Stimulated activated CD4-positive, alpha-beta T cell treated with anti-CD3 and anti-CD28 coated beads, Interleukin-4, amount 100 ng/mL, for 48 hours (primary cell): ENCODE data around the gene CCNB3.
A peak's percentile ranks its signal among the peaks of the same experiment; 100 is the strongest.
"Not testable (repeated sequence)": the region's sequence is repeated elsewhere in the genome, so short reads cannot be mapped to it uniquely, and the experiment has no call there.

ENCODE experiments used
- DNase-seq, 2 donors: peaks; one replicate each; pipeline ENCODE4 v3.0.0-alpha.2; 2020; ENCODE audit warnings: low read depth in 2 of 2

Gene CCNB3, protein sequence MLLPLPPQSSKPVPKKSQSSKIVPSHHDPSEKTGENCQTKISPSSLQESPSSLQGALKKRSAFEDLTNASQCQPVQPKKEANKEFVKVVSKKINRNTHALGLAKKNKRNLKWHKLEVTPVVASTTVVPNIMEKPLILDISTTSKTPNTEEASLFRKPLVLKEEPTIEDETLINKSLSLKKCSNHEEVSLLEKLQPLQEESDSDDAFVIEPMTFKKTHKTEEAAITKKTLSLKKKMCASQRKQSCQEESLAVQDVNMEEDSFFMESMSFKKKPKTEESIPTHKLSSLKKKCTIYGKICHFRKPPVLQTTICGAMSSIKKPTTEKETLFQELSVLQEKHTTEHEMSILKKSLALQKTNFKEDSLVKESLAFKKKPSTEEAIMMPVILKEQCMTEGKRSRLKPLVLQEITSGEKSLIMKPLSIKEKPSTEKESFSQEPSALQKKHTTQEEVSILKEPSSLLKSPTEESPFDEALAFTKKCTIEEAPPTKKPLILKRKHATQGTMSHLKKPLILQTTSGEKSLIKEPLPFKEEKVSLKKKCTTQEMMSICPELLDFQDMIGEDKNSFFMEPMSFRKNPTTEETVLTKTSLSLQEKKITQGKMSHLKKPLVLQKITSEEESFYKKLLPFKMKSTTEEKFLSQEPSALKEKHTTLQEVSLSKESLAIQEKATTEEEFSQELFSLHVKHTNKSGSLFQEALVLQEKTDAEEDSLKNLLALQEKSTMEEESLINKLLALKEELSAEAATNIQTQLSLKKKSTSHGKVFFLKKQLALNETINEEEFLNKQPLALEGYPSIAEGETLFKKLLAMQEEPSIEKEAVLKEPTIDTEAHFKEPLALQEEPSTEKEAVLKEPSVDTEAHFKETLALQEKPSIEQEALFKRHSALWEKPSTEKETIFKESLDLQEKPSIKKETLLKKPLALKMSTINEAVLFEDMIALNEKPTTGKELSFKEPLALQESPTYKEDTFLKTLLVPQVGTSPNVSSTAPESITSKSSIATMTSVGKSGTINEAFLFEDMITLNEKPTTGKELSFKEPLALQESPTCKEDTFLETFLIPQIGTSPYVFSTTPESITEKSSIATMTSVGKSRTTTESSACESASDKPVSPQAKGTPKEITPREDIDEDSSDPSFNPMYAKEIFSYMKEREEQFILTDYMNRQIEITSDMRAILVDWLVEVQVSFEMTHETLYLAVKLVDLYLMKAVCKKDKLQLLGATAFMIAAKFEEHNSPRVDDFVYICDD (N-terminal part only)

DNA sequence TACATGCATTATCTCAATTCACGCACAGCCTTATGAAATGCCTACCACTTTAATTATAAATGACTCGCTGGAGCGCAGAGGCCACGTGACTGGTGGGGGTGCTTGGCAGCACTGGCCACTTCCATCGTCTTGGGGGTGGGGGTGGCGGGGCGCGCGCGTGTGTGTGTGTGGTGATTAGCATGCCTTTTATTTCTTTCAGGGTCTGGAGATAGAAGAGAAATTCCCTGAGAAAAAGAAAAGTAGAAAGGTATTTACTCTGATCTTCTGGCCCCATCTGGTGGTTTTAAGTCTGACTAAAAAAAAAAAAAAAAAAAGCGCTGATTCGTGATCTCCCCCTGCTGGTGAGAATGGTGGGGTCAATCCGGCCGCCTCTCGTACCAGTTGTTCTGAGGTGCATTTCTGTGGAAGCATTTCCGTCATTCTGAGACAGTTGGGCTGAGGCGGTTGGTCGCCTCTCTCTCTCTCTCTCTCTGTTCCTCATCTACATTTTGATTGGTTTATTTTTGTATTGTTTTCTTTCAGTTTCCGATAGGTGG, at the start of gene CCNB3:
TSS of gene CCNB3 (plus strand) at position 402 of the 536 bp plus-strand sequence. CDS start 80,399 bp downstream, outside the sequence.
- peak; percentile 48 to 58 for DNase-seq

DNA sequence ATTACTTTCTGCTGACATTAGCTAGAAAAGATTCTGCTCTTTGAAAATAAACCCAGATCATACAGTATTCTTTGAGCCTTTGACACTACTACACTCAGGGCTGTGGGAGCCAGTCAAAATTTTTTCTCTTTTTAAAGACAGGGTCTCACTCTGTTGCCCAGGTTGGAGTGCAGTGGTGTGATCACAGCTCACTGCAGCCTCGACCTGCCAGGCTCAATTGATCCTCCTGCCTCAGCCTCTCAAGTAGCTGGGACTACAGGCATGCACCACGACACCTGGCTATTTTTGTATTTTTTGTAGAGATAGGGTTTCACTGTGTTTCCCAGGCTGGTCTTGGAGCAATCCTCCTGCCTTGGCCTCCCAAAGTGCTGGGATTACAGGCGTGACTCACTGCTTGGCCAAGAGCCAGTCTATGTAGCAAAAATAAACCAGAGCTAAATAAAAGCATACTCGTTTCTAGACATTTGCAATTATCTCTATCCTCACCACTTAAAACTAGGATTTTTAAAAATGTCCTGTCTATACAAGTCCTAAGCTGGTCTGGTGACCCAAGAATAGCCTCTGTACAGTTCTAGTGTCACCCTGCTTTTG, 46.9 kb upstream of the CCNB3 start:
- DNase-seq, result no peak

DNA sequence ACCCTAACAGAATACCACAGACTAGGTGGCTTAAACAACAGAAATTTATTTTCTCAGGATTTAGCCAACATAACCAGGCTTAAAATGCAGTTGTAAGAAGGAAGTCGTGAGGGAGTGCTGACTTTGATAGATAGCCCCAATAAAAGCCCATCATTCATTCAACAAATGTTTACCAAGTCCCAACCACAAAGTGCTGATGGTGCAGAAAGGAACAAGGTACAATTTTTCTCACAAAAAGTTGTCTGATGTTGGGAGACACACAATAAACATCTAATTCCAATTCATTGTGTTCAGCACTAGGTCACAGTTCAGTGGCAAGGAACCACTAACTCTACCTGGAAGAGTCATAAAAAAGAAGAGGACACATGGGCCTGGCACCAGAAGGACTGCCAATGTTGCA, 46.0 kb upstream of the CCNB3 start:
- DNase-seq, result no peak

DNA sequence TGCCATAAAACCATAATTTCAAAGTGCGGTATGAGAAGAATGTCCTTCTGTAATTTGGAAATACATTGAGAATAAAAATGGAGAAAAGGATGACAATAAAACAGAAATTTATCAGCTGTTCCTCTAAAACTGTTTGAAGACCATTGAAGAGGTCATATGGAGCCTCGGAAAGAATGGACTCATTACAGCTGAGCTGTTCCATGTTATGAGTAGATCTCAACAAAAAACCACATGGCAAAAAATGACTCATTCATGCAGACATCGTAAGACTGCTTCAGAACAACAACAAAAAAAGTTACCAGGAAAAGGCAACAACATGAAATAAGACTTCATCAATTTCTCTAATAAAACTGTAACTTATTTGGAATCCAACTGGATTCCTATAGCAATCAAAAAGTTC, 43.4 kb upstream of the CCNB3 start:
- no peak for DNase-seq

DNA sequence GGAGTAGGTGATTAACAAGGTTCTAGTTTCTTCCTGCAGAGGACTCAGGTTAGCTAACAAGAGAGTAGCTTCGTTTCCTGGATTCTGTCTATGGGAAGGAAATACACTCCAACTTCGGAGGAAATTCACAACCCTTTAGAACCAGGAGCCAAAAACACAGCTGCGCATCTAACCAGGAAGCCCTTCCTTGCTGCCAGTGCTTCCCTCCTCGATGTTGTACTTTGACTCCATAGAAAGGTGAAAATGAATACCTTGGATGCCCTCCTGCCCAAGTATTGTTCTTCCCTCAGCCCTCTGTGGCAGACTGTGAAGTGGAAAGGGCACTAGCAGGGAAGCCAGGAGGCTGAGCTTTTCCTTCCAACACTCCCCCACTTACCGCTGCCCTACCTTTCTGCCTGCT, 38.8 kb upstream of the CCNB3 start:
- no peak for DNase-seq

DNA sequence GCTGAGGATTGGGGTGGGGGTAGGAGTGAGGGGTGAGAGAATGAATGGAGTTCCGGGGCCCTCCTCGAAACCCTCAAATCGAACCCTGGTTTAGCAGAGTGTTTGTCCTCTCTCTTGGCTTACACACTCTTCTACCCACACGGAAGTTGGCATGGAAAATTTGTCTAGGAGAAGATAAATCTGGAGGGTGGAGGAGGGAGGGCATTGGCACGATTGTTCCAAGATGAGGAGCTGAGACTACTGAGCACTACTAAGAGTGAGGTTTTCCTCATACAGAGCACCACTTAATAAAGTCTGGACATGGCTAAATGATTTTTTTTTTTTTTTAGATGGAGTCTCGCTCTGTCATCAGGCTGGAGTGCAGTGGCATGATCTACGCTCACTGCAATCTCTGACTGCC, 37.2 kb upstream of the CCNB3 start:
- no peak for DNase-seq

DNA sequence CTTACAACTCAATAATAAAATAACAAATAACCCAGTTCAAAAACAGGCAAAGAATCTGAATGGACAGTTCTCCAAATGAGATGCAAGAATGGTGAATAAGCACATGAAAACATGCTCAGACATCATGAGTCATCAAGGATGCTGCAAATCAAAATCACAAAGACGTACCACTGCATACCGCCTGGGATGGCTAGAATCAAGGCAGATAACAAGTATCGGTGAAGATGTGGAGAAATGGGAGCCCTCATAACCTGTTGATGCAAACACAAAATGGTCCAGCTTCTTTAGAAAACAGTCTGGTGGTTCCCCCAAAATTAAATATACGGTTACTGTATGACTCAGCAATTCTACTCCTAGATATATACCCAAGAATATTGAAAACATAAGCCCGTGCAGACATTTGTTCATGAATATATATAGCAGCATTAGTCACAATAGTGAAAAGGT, 36.3 kb upstream of the CCNB3 start:
- DNase-seq, result no peak

DNA sequence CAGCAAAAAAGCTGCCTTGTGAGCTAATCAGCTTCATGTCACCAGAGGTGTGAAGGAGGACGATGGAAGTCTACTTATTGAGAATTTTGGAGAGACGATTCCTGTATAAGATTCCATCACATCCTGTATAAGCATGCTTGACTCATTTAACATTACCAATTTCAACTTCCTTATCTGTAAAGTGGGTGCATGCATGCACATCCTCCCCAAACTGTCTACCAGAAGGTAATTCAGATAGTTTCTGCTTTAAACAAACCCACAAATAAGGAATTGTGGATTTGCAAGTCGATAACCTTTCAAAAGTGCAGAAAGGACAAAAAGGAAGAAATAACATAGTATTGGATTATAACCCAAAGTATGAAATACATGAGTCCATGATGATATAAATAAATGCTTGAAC, 34.8 kb upstream of the CCNB3 start:
- DNase-seq, result no peak

DNA sequence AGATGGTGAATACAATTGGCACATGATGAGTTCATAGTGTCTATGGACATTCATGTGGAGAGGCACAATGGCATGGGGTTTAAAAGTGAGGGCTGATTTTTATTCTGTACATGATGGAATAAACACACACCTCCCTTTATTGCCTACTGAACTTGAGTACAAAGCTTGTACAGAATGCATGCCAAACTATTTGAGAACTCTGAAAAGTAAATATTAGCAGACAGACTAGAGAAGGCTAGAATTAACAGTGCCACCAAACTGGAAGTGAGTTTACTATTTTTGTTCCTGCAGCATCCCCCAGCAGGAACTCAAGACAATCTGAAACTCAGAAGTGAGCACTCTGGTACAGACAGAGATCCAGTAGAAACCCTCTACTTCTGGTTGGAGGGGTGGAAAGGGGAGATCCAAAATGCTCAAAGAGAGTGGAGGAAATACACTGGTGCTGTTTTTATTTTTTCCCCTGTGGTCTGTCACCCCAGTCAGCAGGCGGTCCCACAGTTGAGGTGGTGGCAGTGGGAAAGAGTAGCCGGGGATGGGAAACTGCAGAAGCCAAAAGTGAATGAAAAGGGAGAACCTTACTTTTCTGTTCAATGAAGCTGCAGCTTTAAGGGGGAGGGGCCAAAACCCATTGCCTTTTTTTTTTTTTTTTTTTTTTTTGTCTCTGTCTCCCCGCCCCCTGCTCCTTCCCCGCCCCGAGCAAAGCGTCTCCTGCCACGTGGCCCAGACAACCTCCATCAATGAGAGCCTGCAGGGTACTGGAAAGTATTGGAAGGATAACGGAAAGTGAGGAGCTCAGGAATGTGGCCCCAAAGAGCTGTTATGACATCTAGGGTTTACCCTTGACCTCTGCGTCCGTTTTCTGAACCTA, 24.3 kb upstream of the CCNB3 start:
- no peak for DNase-seq

DNA sequence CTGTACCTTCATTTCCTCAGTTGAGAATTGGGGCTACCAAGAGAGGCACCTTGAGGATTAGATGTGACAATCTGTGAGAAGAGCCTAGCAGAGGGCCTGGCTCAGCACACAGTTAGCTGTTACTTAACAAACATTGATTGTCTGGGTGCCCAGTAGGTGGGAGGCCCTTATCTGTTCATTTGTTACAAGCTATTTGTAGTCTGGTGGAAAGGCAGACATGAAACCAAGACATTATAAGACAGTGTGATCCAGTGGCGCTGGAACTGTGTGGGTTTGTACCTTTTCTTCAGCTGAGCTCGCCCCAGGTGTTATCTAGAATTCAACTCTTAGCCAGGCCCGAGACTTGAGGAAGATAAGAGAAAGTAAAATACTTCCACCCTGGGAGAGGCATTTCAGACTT, 20.7 kb upstream of the CCNB3 start:
- no peak for DNase-seq

DNA sequence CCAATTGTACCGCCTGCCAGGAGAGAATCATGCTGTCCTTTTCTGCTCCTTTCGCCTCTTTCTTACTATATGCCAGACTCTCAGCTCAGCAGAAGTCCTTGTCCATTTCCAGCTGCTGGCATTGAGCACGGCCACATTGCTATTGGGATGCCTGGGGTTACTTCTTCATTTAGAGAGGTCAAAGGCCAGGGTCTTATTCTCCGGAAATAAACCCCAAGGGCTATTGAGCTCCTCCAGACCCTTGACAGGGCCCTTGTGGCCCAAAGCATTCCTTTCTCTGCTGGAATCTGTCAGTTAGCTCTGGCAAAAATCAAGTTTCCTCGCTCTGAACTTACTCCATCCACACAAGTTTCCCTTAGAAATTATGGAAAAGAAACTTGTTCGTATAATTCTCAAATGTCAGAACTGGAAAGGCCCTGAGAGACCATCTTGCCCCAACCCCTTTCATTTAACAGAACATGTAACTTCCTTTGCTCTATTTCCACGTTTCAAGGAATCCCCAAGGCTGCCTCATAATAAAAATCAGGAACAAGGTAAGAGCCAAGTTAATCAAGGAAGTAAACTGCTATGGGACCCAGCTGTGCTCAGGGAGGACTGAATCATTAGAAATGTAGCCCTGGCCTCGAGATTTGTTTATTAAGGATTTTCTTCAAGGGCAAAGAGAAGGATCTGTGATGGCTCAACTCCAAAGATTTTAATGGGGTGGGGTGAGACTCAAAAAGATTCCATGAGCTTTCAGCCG, 15.5 kb upstream of the CCNB3 start:
- DNase-seq, result no peak

DNA sequence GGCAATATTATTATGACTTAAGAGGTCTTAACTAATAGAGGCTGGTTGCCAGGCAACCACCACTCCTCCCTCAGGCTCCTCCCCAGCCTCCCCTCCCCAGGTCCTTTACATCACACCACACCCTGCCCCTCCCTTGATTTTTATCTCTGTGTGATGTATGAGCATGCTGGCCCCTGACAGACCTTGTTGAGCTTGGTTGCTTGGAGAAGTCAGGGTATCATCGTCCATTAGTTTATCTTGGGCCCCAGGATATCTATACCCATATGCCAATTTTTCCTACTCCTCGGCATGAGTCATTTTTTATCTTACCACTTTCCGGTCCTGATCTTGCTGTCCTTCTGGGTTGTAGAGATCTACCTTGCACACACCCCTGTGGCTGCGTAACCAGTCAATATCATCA, 6.2 kb upstream of the CCNB3 start:
- DNase-seq, result no peak

DNA sequence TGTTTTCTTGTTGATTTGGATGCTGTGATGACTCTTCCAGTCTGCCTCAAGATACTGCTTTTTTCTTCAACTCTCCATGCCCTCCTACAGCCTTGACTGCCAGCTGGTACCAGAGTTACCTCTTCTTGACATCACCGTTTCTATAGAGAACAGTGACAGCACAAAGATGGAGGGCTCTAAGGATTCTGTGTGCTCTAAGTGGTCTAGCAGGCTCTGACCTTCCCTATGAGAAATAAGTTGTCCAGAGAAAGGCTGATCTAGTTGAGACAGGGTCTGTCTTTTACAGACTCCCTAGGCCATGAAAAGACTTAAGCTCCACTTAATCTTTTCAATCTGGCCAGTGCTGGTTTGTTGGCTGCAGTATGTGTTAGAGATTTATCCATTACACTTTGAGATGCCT, 3.7 kb upstream of the CCNB3 start, which contains the start of gene AKAP4:
TSS of gene AKAP4 (minus strand) at position 101 of the 400 bp plus-strand sequence. CDS start 118 bp downstream, outside the sequence.
- DNase-seq, result no peak

DNA sequence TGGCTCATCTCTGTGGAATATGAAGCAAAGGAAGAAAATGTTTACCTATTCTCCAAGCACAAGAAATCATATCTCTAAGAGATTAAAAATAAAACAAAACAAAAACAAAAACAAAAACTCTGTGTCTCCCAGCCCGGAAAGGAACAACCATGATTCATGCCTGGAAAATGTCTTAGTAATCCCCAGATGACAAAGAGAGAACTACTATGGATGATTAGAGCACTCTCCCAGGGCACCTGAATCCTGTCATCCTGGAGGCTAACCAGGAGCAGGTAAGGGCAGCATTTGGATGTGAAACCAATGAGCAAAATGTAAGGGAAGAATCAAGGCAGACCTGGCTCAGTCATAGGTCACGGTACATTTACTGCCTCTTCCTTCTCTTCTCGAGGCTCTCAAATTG, 2.0 kb upstream of the CCNB3 start:
- no peak for DNase-seq

DNA sequence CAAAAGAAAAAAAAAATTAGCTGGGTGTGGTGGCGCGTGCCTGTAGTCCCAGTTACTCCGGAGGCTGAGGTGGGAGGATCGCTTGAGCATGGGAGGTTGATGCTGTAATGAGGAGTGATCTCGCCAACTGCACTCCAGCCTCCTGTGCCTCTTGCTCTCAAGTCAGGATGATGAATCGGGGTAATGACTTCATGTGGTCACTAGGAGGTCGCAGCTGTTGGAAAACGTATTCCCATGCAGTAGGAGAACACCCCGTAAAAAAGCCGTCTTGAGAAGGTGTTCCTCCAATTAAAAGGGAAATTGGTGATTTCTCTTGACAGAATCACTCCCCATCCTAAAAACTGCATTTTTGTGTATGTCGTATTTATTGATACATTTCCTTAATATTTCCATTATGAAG, 2.2 kb downstream of the CCNB3 start:
- no peak for DNase-seq

DNA sequence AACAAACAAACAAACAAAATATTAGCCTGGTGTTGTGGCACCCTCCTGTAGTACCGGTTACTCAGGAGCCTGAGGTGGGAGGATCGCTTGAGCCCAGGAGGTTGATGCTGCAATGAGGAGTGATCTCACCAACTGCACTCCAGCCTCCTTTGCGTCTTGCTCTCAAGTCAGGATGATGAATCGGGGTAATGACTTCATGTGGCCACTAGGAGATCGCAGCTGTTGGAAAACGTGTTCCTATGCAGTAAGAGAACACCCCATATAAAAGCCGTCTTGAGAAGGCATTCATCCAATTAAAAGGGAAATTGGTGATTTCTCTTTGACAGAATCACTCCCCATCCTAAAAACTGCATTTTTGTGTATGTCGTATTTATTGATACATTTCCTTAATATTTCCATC, 6.9 kb downstream of the CCNB3 start:
- no peak for DNase-seq

DNA sequence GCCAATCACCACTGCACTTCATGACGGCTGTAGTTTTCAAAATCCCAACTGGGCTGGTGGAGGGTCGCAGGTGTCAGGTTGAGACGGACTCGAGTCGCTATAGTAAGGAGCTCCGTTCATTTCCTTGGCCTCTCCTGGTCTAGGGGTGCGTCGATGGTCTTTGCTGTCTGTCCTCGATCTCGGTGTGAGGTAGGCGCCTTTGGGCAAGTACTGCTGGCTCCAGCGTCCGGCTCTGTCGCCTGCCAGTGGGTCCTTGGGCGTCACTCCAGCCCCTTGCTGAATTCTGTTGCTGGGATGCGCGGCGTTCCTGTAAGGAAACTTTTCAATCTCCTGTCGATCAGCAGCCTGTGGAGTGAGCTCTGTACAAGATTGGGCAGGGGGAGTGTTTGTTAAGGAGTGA, 76.7 kb downstream of the CCNB3 start:
- no peak for DNase-seq

DNA sequence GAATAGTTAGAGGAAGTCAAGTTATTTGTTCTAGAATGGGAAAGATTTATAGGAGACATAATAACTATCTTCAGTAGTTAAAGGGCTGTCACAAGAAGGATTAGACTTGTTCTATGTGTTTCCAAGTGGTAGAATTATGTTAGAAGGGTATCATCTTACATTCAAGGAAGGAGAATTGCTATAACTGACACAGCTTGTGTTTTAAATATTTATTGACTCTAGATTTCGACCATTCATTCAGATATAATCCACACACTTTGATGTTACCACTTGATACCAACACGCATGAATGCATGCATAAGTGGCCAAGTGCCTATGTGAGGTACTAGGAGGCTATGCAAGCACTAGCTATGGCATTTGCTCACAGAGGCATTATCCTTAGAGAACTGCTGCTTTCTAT, 122.7 kb downstream of the CCNB3 start:
- no peak for DNase-seq

DNA sequence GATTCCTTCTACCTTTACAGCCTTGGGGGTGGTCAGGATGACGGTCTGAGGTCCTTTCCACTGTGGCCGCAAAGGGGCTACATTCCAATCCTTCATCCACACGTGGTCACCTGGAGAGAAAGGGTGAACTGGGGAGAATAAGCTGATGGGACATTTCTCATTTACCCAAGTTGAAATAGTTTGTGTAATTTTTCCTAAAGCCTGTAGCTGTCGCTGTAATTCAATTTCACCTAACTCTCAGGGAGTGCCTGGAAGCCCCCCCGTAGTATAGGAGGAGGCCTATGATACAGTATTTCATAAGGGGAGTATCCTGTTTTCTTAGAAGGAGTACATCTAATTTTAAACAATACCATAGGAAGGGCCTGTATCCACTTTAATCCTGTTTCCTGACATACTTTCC, 128.1 kb downstream of the CCNB3 start:
- not testable (repeated sequence) for DNase-seq

DNA sequence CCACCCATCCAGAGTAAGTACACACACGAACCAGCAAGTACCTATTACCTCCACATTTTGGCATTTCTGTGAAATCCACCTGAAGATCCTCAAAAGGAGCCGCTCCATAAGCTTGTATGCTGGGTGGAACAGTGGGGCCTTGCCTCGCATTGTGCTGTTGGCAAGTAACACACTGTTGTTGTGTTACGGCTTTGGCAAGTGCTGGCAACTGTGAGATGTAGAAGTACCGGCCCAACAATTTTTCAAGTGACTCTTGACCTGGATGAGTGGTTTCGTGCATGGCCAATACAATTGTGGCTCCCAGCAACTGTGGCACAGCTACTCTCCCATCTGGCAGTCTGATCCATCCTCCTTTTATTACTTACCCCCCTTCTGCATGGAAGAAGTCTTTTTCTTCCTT, 128.7 kb downstream of the CCNB3 start:
- no peak for DNase-seq
